NCI-H2196 (cell line): ENCODE results near the gene PDXK.

Source experiments
- DNase-seq: peaks from one replicate; lab custom pipeline; 2025; ENCODE audit not compliant: unreplicated experiment; lab: John Stamatoyannopoulos, UW

PDXK gene

DNA sequence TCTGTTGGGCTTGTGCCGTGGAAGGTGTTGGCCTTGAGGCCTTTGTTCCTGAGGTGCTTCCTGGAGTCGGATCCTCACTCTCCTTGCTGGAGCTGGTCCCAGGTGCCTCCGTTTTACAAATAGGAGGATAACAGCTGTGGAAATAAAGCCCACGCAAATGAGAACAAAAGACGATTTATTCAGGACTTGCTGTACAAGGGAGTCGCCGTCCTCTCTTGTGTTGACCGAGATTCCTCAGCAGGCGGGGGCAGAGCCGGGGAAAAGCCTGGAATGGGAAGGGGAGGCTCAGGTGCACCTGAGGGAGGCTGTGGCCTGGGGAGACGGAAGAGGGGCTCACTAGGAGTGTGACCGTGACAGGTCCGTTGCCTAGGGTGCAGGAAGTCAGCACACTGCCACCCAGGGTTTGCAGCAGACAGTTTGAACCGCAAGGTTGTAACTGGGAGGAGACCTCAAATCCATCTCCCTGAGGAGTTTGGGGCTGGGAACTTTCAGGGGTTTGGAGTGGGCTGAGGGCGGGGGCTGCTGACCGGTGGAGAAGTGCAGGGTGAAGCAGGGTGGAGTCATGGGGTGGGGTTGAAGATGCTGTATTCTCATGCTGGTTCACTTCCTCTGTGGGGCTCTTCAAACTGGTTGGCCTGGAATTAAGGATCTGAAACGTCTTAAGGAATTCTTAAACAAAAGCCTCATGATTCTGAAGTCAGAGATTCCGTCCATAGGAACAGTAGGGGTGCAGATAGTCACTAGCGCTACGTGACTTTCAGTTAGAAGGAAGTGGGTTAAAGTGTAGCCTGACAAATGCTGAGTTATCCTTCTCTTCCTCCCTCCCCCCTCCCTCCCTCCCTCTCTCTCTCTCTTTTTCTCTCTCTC, 59.8 kb downstream of the PDXK start:
- no peak for DNase-seq

DNA sequence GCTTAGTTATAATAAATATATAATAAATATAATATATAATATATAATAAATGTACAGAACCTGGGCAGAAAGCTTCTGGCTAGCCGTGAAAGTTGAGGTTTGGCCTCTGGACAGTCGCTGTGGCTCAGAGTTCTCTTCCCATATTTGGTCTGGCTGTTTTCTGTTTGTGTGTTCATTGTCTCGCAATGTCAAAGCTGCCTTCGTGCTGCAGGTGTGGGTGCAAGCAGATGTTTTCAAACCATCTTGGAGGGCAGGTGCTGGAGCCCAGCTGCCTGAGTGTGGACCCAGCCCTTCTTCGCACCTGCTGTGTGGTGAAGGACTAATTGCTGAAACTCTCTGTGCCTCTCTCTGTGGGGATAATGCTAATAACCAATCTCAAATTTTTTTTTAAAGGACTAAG, 60.7 kb downstream of the PDXK start:
- peak; percentile 13 for DNase-seq

DNA sequence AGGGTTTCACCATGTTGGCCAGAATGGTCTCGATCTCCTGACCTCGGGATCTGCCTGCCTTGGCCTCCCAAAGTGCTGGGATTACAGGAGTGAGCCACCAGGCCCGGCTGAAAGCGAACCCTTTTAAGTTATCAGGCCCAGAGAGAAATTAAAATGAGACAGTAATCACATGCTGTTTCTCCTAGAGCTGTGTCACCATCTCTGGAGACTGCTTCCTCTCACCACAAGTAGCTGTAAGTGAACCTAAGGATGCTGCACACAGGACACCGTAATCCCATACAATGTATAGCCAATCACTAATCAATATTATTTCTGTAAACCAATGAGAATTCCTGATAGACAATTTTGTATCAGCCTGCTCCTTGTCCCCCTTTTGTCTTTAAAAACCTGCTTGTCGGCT, 62.9 kb downstream of the PDXK start:
- DNase-seq = no peak

- peak; percentile 30 for DNase-seq
These were observed 63.6 kb downstream of the PDXK start for GRCh38 chr21:43782431-43783097.

- no peak for DNase-seq
These were observed 64.3 kb downstream of the PDXK start for GRCh38 chr21:43783098-43783700.

DNA sequence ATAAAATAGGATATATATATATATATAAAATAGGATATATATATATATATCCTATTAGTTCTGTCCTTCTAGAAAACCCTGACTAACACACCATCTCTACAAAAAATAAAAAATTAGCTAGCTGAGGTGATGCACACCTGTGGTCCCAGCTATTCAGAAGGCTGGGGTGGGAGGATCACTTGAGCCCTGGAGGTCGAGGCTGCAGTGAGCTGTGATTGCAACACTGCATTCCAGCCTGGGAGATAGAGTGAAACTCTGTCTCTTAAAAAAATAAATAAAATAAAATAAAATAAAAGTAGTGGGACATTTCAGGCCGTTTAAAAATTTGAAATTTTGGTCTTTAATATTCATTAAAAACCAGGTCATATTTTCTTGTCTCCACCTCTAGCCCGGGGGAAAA, 66.2 kb downstream of the PDXK start:
- no peak for DNase-seq

GRCh38 chr21:43786300-43786806, 67.4 kb downstream of the PDXK start:
- DNase-seq = no peak

- DNase-seq = no peak
These were observed 68.0 kb downstream of the PDXK start for GRCh38 chr21:43786807-43787440.

- peak; percentile 95 for DNase-seq
These were observed 70.5 kb downstream of the PDXK start, which contains the start of gene RRP1 for GRCh38 chr21:43789276-43790009. TSS of gene RRP1 (plus strand) at chr21:43789577. CDS start at chr21:43789630, 53 bp downstream.

GRCh38 chr21:43790010-43790524, 71.1 kb downstream of the PDXK start:
- no peak for DNase-seq

- DNase-seq = no peak
These were observed 73.5 kb downstream of the PDXK start for GRCh38 chr21:43792406-43792805.

DNA sequence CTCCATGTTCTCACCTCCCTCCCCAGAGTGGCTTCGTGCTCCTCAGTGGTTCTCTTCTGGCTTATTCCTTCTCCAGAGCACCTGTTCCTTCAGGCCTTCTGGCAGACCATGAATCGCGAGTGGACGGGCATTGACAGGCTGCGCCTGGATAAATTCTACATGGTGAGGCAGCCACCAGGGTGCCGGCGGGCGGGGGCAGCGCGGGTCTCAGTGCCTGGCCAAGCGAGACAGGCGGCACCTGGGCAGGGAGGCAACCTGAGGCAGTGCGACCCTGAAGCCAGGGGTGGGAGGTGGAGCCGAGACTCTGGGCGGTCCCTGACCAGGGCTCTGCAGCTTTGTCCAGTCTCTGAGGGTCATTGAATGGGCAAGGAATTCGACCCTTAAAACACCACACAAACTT, 74.3 kb downstream of the PDXK start:
- DNase-seq = no peak

- DNase-seq = no peak
These were observed 75.4 kb downstream of the PDXK start for GRCh38 chr21:43794311-43794710.

DNA sequence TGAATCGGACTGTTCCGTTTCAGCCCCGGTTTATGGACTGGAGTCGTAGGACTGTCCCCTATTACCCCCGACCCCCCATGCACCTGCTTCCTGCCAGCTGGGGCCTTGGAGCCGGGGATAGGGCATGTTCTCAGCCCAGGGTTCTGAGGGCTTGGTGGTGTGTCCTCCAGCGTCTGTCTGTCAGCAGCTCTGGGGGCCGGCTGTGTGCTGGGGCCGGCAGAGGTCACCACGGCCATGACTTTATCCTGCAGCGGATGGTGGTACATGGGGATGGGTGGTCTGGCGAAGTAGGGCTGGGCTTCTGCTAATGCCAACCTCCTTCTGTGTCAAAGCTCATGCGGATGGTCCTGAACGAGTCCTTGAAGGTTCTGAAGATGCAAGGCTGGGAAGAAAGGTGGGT, 75.9 kb downstream of the PDXK start:
- DNase-seq = no peak

GRCh38 chr21:43797415-43797814, 78.5 kb downstream of the PDXK start:
- DNase-seq = no peak

DNA sequence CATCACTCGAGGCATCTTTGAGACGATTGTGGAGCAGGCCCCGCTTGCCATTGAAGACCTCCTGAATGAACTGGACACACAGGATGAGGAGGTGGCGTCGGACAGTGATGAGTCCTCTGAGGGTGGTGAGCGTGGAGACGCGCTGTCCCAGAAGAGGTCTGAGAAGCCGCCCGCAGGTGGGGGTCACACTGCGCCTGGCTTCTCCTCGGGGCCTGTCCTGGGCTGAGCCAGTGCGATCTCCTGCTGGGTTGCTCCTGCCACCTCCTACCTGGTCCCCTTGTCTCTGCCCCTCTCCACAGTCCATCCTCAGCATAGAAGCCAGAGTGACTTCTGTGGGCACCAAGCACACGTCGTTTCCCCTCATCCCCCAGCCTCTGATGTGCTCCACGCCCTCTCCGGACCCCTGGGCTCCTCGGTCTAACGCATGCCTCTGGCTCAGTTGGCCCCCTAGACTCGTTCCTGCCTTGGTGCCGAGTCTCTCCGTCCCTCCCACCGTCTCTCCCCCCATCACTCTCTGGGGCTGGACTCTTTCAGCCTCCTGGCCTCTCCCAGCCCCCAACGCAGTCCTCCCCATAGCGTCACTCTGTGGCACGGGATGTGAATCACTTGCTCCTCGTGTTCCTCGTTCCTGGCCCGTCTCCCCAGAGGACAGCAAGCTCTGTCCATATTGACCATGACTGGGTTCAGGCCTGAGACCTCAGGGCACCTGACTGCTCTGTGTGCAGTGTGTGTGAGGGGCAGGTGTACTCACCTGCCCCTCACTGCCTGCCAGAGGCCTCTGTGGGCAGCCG, 79.2 kb downstream of the PDXK start:
- DNase-seq = no peak

DNA sequence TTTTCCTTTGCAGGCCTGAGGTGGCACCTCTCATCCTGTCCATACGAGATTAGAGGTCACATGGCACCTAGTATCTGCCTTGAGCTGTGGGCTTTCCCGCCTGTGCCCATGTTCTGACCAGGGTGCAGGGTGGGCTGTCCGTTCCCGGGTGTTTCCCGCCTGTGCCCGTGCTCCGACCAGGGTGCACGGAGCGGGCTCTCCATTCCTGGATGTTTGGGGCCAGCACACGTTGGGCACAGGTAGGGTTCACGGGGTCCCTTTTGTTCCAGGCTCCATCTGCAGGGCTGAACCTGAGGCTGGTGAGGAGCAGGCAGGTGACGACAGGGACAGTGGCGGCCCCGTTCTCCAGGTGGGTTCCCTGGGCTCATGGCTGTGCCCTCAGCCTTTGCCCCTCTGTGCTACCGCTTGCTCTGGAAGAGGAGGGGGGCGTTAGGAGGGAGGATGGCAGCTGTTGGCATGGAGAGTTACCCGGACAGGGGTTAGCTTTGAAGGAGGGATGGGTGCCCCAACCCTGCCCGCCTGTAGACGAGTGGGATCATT, 80.4 kb downstream of the PDXK start:
- DNase-seq = no peak

- no peak for DNase-seq
These were observed 81.2 kb downstream of the PDXK start for GRCh38 chr21:43800124-43800523.

DNA sequence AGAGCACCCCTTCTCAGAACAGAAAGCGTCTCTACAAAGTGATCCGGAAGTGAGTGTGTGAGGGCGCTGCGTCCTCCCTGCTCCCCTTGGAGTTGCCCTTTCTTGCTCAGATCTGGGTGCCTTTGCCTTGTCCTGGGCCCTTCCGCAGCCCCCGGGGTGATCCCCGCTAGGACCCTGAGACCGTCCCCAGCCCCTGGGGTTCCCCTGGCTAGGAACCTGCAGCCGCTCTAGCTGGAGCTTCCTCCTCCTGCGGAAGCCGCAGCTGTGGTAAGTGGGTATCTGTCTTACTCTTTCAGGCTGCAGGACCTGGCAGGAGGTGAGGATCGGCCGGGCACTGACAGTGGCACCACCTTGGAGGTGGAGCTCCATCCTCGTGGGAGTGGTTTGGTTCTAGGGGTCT, 81.6 kb downstream of the PDXK start:
- DNase-seq = no peak
